ENCODE results near the gene FZD7. TPM values are rescaled to one million over a fixed set of nuclear protein-coding genes. Genes with fewer than 3 reads are reported as not detected.

FZD7 gene
- total RNA-seq, 6 experiments from 2014 or later = 0.48 to 1.4 (median 0.65) TPM

- Histone ChIP-seq H3K9me3 (no peaks in the 10 kb centered on the region), H3K27ac (no peak overlapping the region), H3K36me3 (no peaks in the 10 kb centered on the region), H3K4me3 (no peak overlapping the region), H3K27me3 (no peaks in the 10 kb centered on the region), H3K4me1 (no peaks in the 10 kb centered on the region)
- intact Hi-C loops (cut with DNase I) = no loop called here
- no peak for ATAC-seq
- TF ChIP-seq CTCF (IDR thresholded peaks at IDR 0.05) = no peak
- TF ChIP-seq POLR2A (IDR thresholded peaks at IDR 0.05) = no peak
- WGBS (ENCODE audit: insufficient coverage, low coverage, low lambda C conversion rate, missing lambda C conversion rate) = 40% methylated on average over 9 of the region's 10 CpGs
- DNase-seq = no peak
Measured at GRCh38 chr2:202023198-202023903, 10.3 kb upstream of the FZD7 start.

GRCh38 chr2:202023904-202024266, 9.8 kb upstream of the FZD7 start:
- Histone ChIP-seq H3K27me3 (no peaks in the 10 kb centered on the region), H3K27ac (no peak overlapping the region), H3K4me1 (no peaks in the 10 kb centered on the region), H3K9me3 (no peaks in the 10 kb centered on the region), H3K36me3 (no peaks in the 10 kb centered on the region), H3K4me3 (no peak overlapping the region)
- ATAC-seq = no peak
- no peak for DNase-seq
- 85% methylated on average over 5 of the region's 8 CpGs for WGBS (ENCODE audit: insufficient coverage, low coverage, low lambda C conversion rate, missing lambda C conversion rate)
- TF ChIP-seq POLR2A (IDR thresholded peaks at IDR 0.05) = no peak
- intact Hi-C loops (cut with DNase I) = no loop called here

- ATAC-seq (no peak), DNase-seq (no peak)
- Histone ChIP-seq H3K4me1 (no peaks in the 10 kb centered on the region), H3K4me3 (no peak overlapping the region), H3K27me3 (no peaks in the 10 kb centered on the region), H3K36me3 (no peaks in the 10 kb centered on the region), H3K9me3 (no peaks in the 10 kb centered on the region), H3K27ac (no peak overlapping the region)
- intact Hi-C loops (cut with DNase I) = no loop called here
- TF ChIP-seq CTCF (IDR thresholded peaks at IDR 0.05) (no peak), POLR2A (IDR thresholded peaks at IDR 0.05) (no peak)
- 47% methylated on average over 8 of the region's 9 CpGs for WGBS (ENCODE audit: insufficient coverage, low coverage, low lambda C conversion rate, missing lambda C conversion rate)
Measured at GRCh38 chr2:202024871-202025270, 8.8 kb upstream of the FZD7 start.

DNA sequence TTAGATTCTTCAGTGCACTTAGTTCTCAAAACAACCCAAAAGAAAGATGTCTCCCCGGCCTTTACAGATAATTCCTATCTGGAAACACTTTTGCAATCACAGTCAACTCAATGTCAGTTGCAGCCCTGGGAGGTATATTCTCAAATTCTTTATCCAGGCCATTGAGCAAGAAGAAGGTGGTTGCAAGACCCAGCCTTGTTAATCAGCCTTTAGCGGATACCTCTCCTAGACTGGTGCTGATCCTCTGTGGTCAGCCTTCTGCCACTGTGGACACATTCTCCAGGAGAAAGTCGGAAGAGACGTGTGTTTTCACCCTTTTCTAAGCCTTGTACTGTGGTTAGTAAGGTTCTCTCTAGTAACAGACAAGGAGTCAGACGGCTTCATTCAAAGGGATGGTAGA, 7.8 kb upstream of the FZD7 start:
- H3K27me3 ChIP-seq = no peaks in the 10 kb centered on the region
- no peaks in the 10 kb centered on the region for H3K4me1 ChIP-seq
- WGBS (ENCODE audit: insufficient coverage, low coverage, low lambda C conversion rate, missing lambda C conversion rate) = 66% methylated on average over 5 of the region's 5 CpGs
- no peaks in the 10 kb centered on the region for H3K9me3 ChIP-seq
- intact Hi-C loops (cut with DNase I) = no loop called here
- H3K4me3 ChIP-seq = no peak overlapping the region
- H3K27ac ChIP-seq = no peak overlapping the region
- no peak for ATAC-seq
- TF ChIP-seq POLR2A (IDR thresholded peaks at IDR 0.05) (no peak), CTCF (IDR thresholded peaks at IDR 0.05) (no peak)
- no peak for DNase-seq
- H3K36me3 ChIP-seq = no peaks in the 10 kb centered on the region

DNA sequence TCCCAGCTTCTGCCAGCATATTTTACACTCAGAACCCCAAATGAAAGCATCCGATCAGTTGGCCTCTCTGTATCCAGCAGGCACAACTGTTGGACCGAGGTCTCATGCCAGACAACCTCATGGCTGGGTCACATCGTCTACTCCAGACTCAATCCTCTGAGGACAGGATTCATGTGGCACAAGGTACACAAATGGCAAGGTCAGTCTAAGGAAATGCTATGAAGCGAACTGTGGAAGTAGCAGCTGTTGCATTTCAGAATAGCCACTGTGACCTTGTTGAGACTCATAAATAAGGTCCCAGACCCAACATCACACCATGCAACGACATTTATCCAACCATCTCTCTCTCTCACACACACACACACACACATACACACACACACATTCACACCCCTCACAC, 7.1 kb upstream of the FZD7 start:
- Histone ChIP-seq H3K4me3 (no peak overlapping the region), H3K27me3 (no peaks in the 10 kb centered on the region), H3K36me3 (no peaks in the 10 kb centered on the region), H3K4me1 (no peaks in the 10 kb centered on the region), H3K9me3 (no peaks in the 10 kb centered on the region), H3K27ac (no peak overlapping the region)
- TF ChIP-seq POLR2A (IDR thresholded peaks at IDR 0.05) (no peak), CTCF (IDR thresholded peaks at IDR 0.05) (no peak)
- WGBS (ENCODE audit: insufficient coverage, low coverage, low lambda C conversion rate, missing lambda C conversion rate) = 68% methylated on average over 3 of the region's 5 CpGs
- DNase-seq = no peak
- ATAC-seq = no peak
- intact Hi-C loops (cut with DNase I) = no loop called here

Measured in right lobe of liver (tissue), 6 donors.